Keratinocyte (primary cell): ENCODE data around the gene KLHL20. TPM values are rescaled to one million over a fixed set of nuclear protein-coding genes. Genes with fewer than 3 reads are reported as not detected.
"Not testable (repeated sequence)": the region's sequence is repeated elsewhere in the genome, so short reads cannot be mapped to it uniquely, and the experiment has no call there.

ENCODE experiments used
- DNase-seq: peaks from one replicate; pipeline ENCODE4 v3.0.0-alpha.2; 2011; ENCODE audit warnings: low read depth, missing footprints, low spot score
- FAIRE-seq: peaks from 2 replicates; lab custom pipeline; 2011; peaks lifted over from hg19 to GRCh38; lab: Jason Lieb, UNC
- H2AFZ ChIP-seq: 2 replicates; pipeline ENCODE4 v1.6.0; 2012; ENCODE audit warnings: low read length, control low read depth, inconsistent platforms; ENCODE audit not compliant: control insufficient read depth
- H3K27ac ChIP-seq: 2 replicates; pipeline ENCODE4 v1.5.1; 2011; ENCODE audit warnings: low read length; ENCODE audit not compliant: control insufficient read depth, insufficient read depth
- H3K27me3 ChIP-seq: 3 replicates; pipeline ENCODE4 v1.6.0; 2011; ENCODE audit warnings: low read length; ENCODE audit not compliant: control insufficient read depth, insufficient read depth; ENCODE audit errors: extremely low read depth
- H3K36me3 ChIP-seq, 2 experiments: 2 replicates in 1 of 2; 3 replicates in 1 of 2; pipeline ENCODE4 v1.5.1; 2011; ENCODE audit warnings: low read length in 2 of 2, mild to moderate bottlenecking in 1 of 2; ENCODE audit not compliant: control insufficient read depth in 2 of 2, insufficient read depth in 2 of 2; ENCODE audit errors: extremely low read depth in 1 of 2
- H3K4me1 ChIP-seq: 3 replicates; pipeline ENCODE4 v1.5.1; 2011; ENCODE audit warnings: low read length; ENCODE audit not compliant: control insufficient read depth, insufficient read depth; ENCODE audit errors: extremely low read depth
- H3K4me2 ChIP-seq: 3 replicates; pipeline ENCODE4 v1.6.0; 2011; ENCODE audit warnings: low read depth, low read length; ENCODE audit not compliant: control insufficient read depth, insufficient read depth; ENCODE audit errors: extremely low read depth
- H3K4me3 ChIP-seq, 3 experiments: fragments of 200-600 bp in 1 of 3; sonication (generic) in 1 of 3; 2 replicates in 2 of 3; 3 replicates in 1 of 3; pipeline ENCODE4 v1.5.1; 2011 to 2016; ENCODE audit warnings: low read length in 3 of 3, mild to moderate bottlenecking in 3 of 3, control low read depth in 2 of 3, inconsistent platforms in 1 of 3, low read depth in 1 of 3, mixed read lengths in 1 of 3, mixed run types in 1 of 3, moderate library complexity in 1 of 3; ENCODE audit not compliant: control insufficient read depth in 2 of 3, insufficient read depth in 2 of 3; ENCODE audit errors: extremely low read depth in 1 of 3
- H3K79me2 ChIP-seq: 2 replicates; pipeline ENCODE4 v1.6.0; 2012; ENCODE audit warnings: low read length; ENCODE audit not compliant: control insufficient read depth, insufficient read depth
- H3K9ac ChIP-seq: 3 replicates; pipeline ENCODE4 v1.6.0; 2011; ENCODE audit warnings: low read length; ENCODE audit not compliant: control insufficient read depth, insufficient read depth; ENCODE audit errors: extremely low read depth
- H3K9me1 ChIP-seq: 3 replicates; pipeline ENCODE4 v1.6.0; 2011; ENCODE audit warnings: low read length; ENCODE audit not compliant: control insufficient read depth, insufficient read depth; ENCODE audit errors: extremely low read depth
- H3K9me3 ChIP-seq: 2 replicates; pipeline ENCODE4 v1.5.1; 2012; ENCODE audit warnings: low read depth, low read length; ENCODE audit not compliant: control insufficient read depth
- H4K20me1 ChIP-seq: 3 replicates; pipeline ENCODE4 v1.6.0; 2011; ENCODE audit warnings: low read length; ENCODE audit not compliant: control insufficient read depth, insufficient read depth; ENCODE audit errors: extremely low read depth
- CTCF ChIP-seq, 3 experiments: IDR thresholded peaks in 1 of 3; conservative IDR thresholded peaks in 1 of 3; optimal IDR thresholded peaks in 1 of 3; 2 replicates in 2 of 3; 3 replicates in 1 of 3; pipeline versions ENCODE3 to v1.5.1; 2011; ENCODE audit warnings: low read length in 3 of 3, mild to moderate bottlenecking in 3 of 3, moderate library complexity in 2 of 3, control low read depth in 1 of 3, inconsistent platforms in 1 of 3; ENCODE audit not compliant: insufficient read depth in 2 of 3; ENCODE audit errors: extremely low read depth in 1 of 3
- EZH2 ChIP-seq: IDR thresholded peaks from one replicate; pipeline ENCODE4 v1.6.1; 2012; ENCODE audit warnings: inconsistent platforms, mild to moderate bottlenecking, low read length, moderate library complexity
- dilution Hi-C: fragments of 300-500 bp; cut with MboI; formaldehyde crosslinking; loops from one replicate; pipeline ENCODE4 v1.7.0; 2020; ENCODE audit warnings: low sequenced_read_pairs; ENCODE audit not compliant: extremely low pct_ligation_motif_present
- polyA plus RNA-seq, 5 experiments: library from polyadenylated mRNA; depleted of rRNA in 3 of 5; stranded (reverse) in 3 of 5; stranded (forward) in 1 of 5; unstranded in 1 of 5; fragments of >200 nt; gene quantifications; 1 replicate in 1 of 5; 2 replicates in 3 of 5; 3 replicates in 1 of 5; pipeline versions ENCODE4 v1.2.1 to v1.2.3, GENCODE V29; 2011 to 2012; ENCODE audit warnings: missing spikeins in 2 of 5, low read depth in 1 of 5, low replicate concordance in 1 of 5

Gene KLHL20
- polyA plus RNA-seq, 1 donor (not counting 4 experiments of a cell fraction or from before 2014, with no cell fraction given): 17.4 TPM

DNA sequence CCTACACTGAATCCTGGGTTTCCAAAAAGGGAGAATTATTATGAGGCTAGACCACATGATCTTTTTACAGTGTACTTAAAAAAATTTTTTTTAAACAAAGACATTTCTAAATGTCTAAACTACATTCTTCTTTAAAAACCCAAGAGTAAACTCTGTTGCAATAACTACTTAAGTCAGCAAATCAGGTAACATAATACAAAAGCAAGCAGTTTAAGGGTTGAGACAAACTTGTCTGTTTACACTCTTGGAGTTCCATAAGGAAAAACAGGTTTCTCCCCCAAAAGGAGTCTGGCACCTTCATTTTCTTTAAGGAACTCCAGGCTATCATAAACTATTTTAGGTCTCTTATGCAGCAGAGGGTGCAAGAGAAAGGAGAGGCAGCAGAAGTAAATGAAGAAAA lies 32.6 kb upstream of the KLHL20 start:
- no peaks in the 10 kb centered on the region for H3K36me3 ChIP-seq
- TF ChIP-seq EZH2 (no peak), CTCF (optimal IDR thresholded peaks at IDR 0.05 in 1 of 3, IDR thresholded peaks at IDR 0.05 in 1 of 3, conservative IDR thresholded peaks at IDR 0.05 in 1 of 3; ENCODE audit: extremely low read depth in 1 of 3, insufficient read depth in 2 of 3, low read length in 3 of 3) (no peak)
- no peaks in the 10 kb centered on the region for H3K79me2 ChIP-seq
- no peak overlapping the region for H3K27ac ChIP-seq
- no peak overlapping the region for H3K4me2 ChIP-seq
- no peaks in the 10 kb centered on the region for H3K9me1 ChIP-seq
- H3K4me1 ChIP-seq: no peaks in the 10 kb centered on the region
- H3K9me3 ChIP-seq: no peaks in the 10 kb centered on the region
- no peak overlapping the region for H2AFZ ChIP-seq
- no peak overlapping the region for H3K4me3 ChIP-seq
- dilution Hi-C loops: no loop called here
- no peaks in the 10 kb centered on the region for H4K20me1 ChIP-seq
- no peak overlapping the region for H3K9ac ChIP-seq
- H3K27me3 ChIP-seq: no peaks in the 10 kb centered on the region
- DNase-seq (no peak), FAIRE-seq (no peak)

DNA sequence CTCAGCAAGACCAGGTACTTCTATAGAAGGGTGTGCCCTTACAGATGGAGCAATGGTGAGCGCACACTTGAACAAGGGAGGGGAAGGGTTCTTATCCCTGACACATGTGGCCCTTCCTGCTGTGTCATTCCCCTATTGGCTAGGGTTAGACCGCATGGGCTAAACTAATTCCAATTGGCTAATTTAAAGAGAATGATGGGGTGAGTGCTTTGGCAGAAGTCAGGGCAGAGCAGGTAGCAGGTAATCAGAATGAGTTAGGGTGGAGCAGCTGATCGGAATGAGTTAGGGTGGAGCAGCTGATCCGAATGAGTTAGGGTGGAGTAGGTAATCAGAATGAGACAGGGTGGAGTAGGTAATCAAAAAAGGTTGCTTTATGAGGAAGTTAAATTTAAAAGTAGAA lies 30.9 kb upstream of the KLHL20 start:
- H3K4me2 ChIP-seq, dilution Hi-C loops, DNase-seq, H3K27me3 ChIP-seq, H3K27ac ChIP-seq, H4K20me1 ChIP-seq, H3K79me2 ChIP-seq, H2AFZ ChIP-seq, FAIRE-seq, H3K9me1 ChIP-seq, H3K4me1 ChIP-seq, H3K9ac ChIP-seq, H3K4me3 ChIP-seq, H3K36me3 ChIP-seq, H3K9me3 ChIP-seq: not testable (repeated sequence)

DNA sequence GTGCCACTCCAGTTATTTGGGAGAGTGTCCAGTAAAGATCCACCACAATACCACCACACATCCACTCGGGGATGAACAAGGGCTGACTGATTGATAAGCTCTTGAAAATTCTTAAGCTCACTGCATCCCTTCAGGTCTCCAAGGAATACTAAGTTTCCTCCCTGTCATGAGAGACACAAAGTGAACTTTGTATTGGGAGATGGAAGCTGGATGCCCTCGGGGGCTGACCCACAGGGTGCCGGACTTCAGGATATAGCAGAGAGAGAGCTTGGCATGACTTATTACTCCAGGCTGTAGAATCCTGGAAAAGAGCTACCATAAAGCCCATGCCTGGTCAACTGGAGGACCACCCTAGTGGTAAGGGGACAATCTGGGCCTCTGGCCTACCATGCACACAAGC lies 29.7 kb upstream of the KLHL20 start:
- H2AFZ ChIP-seq, H3K9me1 ChIP-seq, H3K4me3 ChIP-seq, FAIRE-seq, H4K20me1 ChIP-seq, H3K9me3 ChIP-seq, H3K36me3 ChIP-seq, H3K27me3 ChIP-seq, H3K79me2 ChIP-seq, H3K4me2 ChIP-seq, dilution Hi-C loops, H3K9ac ChIP-seq, H3K27ac ChIP-seq, DNase-seq, H3K4me1 ChIP-seq: not testable (repeated sequence)
